HepG2 (cell line): Measurements from ENCODE around the gene S100A9.

ENCODE experiments used
- CTCF ChIP-seq: sonication (generic); formaldehyde crosslinking; IDR thresholded peaks from 2 replicates; pipeline ENCODE4 v1.5.0; 2020; ENCODE audit warnings: mild to moderate bottlenecking, missing genetic modification reagents, moderate library complexity
- PHF8 ChIP-seq: sonication (generic); formaldehyde crosslinking; IDR thresholded peaks from 2 replicates; pipeline ENCODE4 v1.5.0; 2020; ENCODE audit warnings: missing genetic modification reagents

GRCh38 chr1:153349363-153350320, 8.0 kb upstream of the S100A9 start:
- TF ChIP-seq PHF8 (CRISPR knock-in tag) (no peak), CTCF (CRISPR knock-in tag) (no peak)
